SH-SY5Y (cell line): ENCODE results near the gene KLHDC9.

Experiments
- GATA2 ChIP-seq: IDR thresholded peaks from 2 replicates; pipeline ENCODE4 v1.6.1; 2011; ENCODE audit warnings: mild to moderate bottlenecking, low read depth, low read length
- GATA3 ChIP-seq: IDR thresholded peaks from 2 replicates; pipeline ENCODE4 v1.6.1; 2011; ENCODE audit warnings: low read depth, mild to moderate bottlenecking, low read length, moderate library complexity

DNA sequence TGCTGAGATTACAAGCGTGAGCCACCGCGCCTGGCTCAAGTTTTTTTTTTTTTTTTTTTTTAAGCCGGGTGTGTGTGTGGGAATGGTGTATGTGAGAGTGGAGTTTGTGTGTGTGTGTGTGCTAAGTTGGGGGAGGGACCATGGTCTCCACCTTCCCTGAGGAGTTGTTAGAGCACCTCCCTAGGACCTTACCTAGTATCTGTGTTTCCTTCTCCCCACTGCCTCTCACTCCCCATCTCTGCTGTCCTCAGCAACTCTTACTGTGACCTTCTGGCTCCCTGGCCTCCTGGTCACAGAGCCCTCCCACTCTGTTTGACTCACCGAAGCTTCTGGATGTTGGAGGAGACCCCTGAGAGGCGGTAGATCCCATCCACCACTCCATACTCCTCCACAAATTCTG is 38.9 kb upstream of the KLHDC9 start:
- TF ChIP-seq GATA2 (no peak), GATA3 (no peak)
